PC-3 (cell line): ENCODE results near the gene PRAMEF10. TPM values are rescaled to one million over a fixed set of nuclear protein-coding genes. Genes with fewer than 3 reads are reported as not detected.
A peak's percentile ranks its signal among the peaks of the same experiment; 100 is the strongest.
"Not testable (repeated sequence)": the region's sequence is repeated elsewhere in the genome, so short reads cannot be mapped to it uniquely, and the experiment has no call there.

Experiments used
- ATAC-seq: fragments of 200-7000 bp; cut with Tn5 transposase; 2 replicates; pipeline ENCODE4 v1.9.1; 2020; ENCODE audit warnings: mild to moderate bottlenecking, moderate library complexity
- BruUV-seq: library from RNA; stranded (reverse); fragments of 400-500 nt; replicated peaks from 2 replicates; lab custom pipeline; 2021; lab: Mats Ljungman, UMichigan
- CTCF ChIA-PET: fragments of 300-600 bp; sonication (Branson Sonifier 250); formaldehyde crosslinking; loops from one replicate; lab custom pipeline; 2022; ENCODE audit warnings: antibody characterized with exemption; lab: Charles Lee
- POLR2A ChIA-PET: fragments of 300-600 bp; sonication (Branson Sonifier 250); formaldehyde crosslinking; loops from one replicate; lab custom pipeline; 2022; ENCODE audit warnings: antibody characterized with exemption; ENCODE audit not compliant: unreplicated experiment; lab: Charles Lee
- DNase-seq: peaks from one replicate; pipeline ENCODE4 v3.0.0-alpha.2; 2015
- H2AFZ ChIP-seq: fragments of 300-600 bp; sonication (generic); 2 replicates; pipeline ENCODE4 v1.6.0; 2016; ENCODE audit warnings: antibody characterized with exemption, low read length
- H3F3A ChIP-seq: fragments of 300-600 bp; sonication (generic); one replicate; pipeline ENCODE4 v1.6.0; 2017; ENCODE audit warnings: antibody characterized with exemption, low read length, control low read depth, mild to moderate bottlenecking; ENCODE audit not compliant: unreplicated experiment
- H3K27ac ChIP-seq: fragments of 300-600 bp; sonication (generic); 2 replicates; pipeline ENCODE4 v1.5.1; 2016; ENCODE audit warnings: mild to moderate bottlenecking, low read length
- H3K27me3 ChIP-seq: fragments of 300-600 bp; sonication (generic); 2 replicates; pipeline ENCODE4 v1.6.1; 2016; ENCODE audit warnings: low read length, mixed read lengths
- H3K36me3 ChIP-seq: fragments of 300-600 bp; sonication (generic); 2 replicates; pipeline ENCODE4 v1.6.1; 2016; ENCODE audit warnings: low read depth, mixed run types, low read length, mixed read lengths
- H3K4me1 ChIP-seq: fragments of 300-600 bp; sonication (generic); 2 replicates; pipeline ENCODE4 v1.5.1; 2016; ENCODE audit warnings: low read length; ENCODE audit not compliant: insufficient read depth
- H3K4me2 ChIP-seq: fragments of 300-600 bp; sonication (generic); 2 replicates; pipeline ENCODE4 v1.6.0; 2016; ENCODE audit warnings: low read length
- H3K4me3 ChIP-seq: fragments of 300-600 bp; sonication (generic); 2 replicates; pipeline ENCODE4 v1.5.1; 2016; ENCODE audit warnings: mild to moderate bottlenecking, low read length, mixed read lengths
- H3K79me2 ChIP-seq: fragments of 300-600 bp; sonication (generic); 2 replicates; pipeline ENCODE4 v1.6.1; 2017; ENCODE audit warnings: low read length, mixed read lengths
- H3K9ac ChIP-seq: fragments of 300-600 bp; sonication (generic); 2 replicates; pipeline ENCODE4 v1.6.0; 2016; ENCODE audit warnings: mild to moderate bottlenecking, low read length
- H3K9me2 ChIP-seq: fragments of 300-600 bp; sonication (generic); replicated peaks from 2 replicates; pipeline ENCODE4 v1.6.1; 2016; ENCODE audit warnings: mixed run types, low read length, mixed read lengths
- H3K9me3 ChIP-seq: fragments of 300-600 bp; sonication (generic); 2 replicates; pipeline ENCODE4 v1.6.1; 2016; ENCODE audit warnings: low read length, mixed read lengths
- H4K20me1 ChIP-seq: fragments of 300-600 bp; sonication (generic); 2 replicates; pipeline ENCODE4 v1.6.1; 2016; ENCODE audit warnings: low read length, mixed read lengths
- EZH2 ChIP-seq: fragments of 300-600 bp; sonication (generic); IDR thresholded peaks from one replicate; pipeline ENCODE4 v1.6.1; 2017; ENCODE audit warnings: antibody characterized with exemption, mild to moderate bottlenecking, low read length; ENCODE audit not compliant: unreplicated experiment
- EZH2phosphoT487 ChIP-seq: fragments of 300-600 bp; sonication (generic); IDR thresholded peaks from 2 replicates; pipeline ENCODE4 v1.6.1; 2018; ENCODE audit warnings: mild to moderate bottlenecking, antibody characterized with exemption, low read length, borderline replicate concordance
- intact Hi-C: fragments of 100-400 bp; cut with micrococcal nuclease; formaldehyde crosslinking; loops from 2 replicates; pipeline ENCODE4 v1.9.0; 2023
- total RNA-seq: library from RNA; depleted of rRNA; stranded (reverse); fragments of >200 nt; gene quantifications from 2 replicates; pipeline ENCODE4 v1.2.3, GENCODE V29; 2014; rRNA removed
- TF ChIP-seq, protein P1 (sequence below): fragments of 300-600 bp; sonication (generic); conservative IDR thresholded peaks from 2 replicates; pipeline ENCODE4 v1.5.1; 2017; ENCODE audit warnings: antibody characterized with exemption, low read depth, mild to moderate bottlenecking, low read length

The PRAMEF10 gene
- total RNA-seq, 1 experiment from 2014 or later, result not detected

- H3K9ac ChIP-seq, result no peak overlapping the region
- H3K9me3 ChIP-seq, result no peaks in the 10 kb centered on the region
- no peaks in the 10 kb centered on the region for H3F3A ChIP-seq
- no peaks in the 10 kb centered on the region for H3K36me3 ChIP-seq
- peak; percentile 28 for DNase-seq
- intact Hi-C loops, result no loop called here
- H3K4me2 ChIP-seq, result no peak overlapping the region
- H4K20me1 ChIP-seq, result no peaks in the 10 kb centered on the region
- no peak for TF ChIP-seq EZH2phosphoT487
- TF ChIP-seq EZH2, result no peak
- TF ChIP-seq, protein P1, sequence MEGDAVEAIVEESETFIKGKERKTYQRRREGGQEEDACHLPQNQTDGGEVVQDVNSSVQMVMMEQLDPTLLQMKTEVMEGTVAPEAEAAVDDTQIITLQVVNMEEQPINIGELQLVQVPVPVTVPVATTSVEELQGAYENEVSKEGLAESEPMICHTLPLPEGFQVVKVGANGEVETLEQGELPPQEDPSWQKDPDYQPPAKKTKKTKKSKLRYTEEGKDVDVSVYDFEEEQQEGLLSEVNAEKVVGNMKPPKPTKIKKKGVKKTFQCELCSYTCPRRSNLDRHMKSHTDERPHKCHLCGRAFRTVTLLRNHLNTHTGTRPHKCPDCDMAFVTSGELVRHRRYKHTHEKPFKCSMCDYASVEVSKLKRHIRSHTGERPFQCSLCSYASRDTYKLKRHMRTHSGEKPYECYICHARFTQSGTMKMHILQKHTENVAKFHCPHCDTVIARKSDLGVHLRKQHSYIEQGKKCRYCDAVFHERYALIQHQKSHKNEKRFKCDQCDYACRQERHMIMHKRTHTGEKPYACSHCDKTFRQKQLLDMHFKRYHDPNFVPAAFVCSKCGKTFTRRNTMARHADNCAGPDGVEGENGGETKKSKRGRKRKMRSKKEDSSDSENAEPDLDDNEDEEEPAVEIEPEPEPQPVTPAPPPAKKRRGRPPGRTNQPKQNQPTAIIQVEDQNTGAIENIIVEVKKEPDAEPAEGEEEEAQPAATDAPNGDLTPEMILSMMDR, result no peak
- no peaks in the 10 kb centered on the region for H3K27me3 ChIP-seq
- ChIA-PET POLR2A (no interaction called here), CTCF (no interaction called here)
- no peaks in the 10 kb centered on the region for H3K9me2 ChIP-seq
- no peak overlapping the region for H2AFZ ChIP-seq
- no TSS peak for BruUV-seq
- H3K27ac ChIP-seq, result no peak overlapping the region
- no peak for ATAC-seq
- H3K4me3 ChIP-seq, result no peak overlapping the region
- H3K79me2 ChIP-seq, result no peaks in the 10 kb centered on the region
- H3K4me1 ChIP-seq, result peaks cover 4% of the 10 kb centered on the region; the same call in 1 of the 2 replicates
Measured at GRCh38 chr1:12851779-12852178, 46.3 kb downstream of the PRAMEF10 start.

GRCh38 chr1:12848620-12849019, 49.5 kb downstream of the PRAMEF10 start, which contains the start of gene HNRNPCL1:
Gene HNRNPCL1 (minus strand): TSS chr1:12848720. CDS start chr1:12848289, 431 bp downstream.
- intact Hi-C loops, CTCF ChIA-PET, ATAC-seq: not testable (repeated sequence)

More at GRCh38 chr1:12848620-12849019, 49.5 kb downstream of the PRAMEF10 start, which contains the start of gene HNRNPCL1:
- H3K79me2 ChIP-seq, H3K9me2 ChIP-seq, H3K27me3 ChIP-seq, H3K4me1 ChIP-seq, DNase-seq, H3K9me3 ChIP-seq, BruUV-seq, POLR2A ChIA-PET, H3F3A ChIP-seq, H3K9ac ChIP-seq, H2AFZ ChIP-seq, H3K36me3 ChIP-seq, H3K27ac ChIP-seq, H4K20me1 ChIP-seq, H3K4me2 ChIP-seq, H3K4me3 ChIP-seq: not testable (repeated sequence)

Other genes with a start within 250 kb of the PRAMEF10 start
- gene AADACL3, start 182.2 kb downstream of the PRAMEF10 start, total RNA-seq, result not detected in 2 replicates
- gene CFAP107, start 152.1 kb downstream of the PRAMEF10 start, total RNA-seq, result not detected in 2 replicates
- gene PRAMEF12, start 124.5 kb downstream of the PRAMEF10 start, total RNA-seq, result not detected in 2 replicates
- gene PRAMEF1, start 106.9 kb downstream of the PRAMEF10 start, total RNA-seq, result not detected in 2 replicates
- not detected in 2 replicates for gene PRAMEF11, start 66.9 kb downstream of the PRAMEF10 start, total RNA-seq
- gene HNRNPCL1, start 49.5 kb downstream of the PRAMEF10 start, total RNA-seq, result not detected in 2 replicates
- gene PRAMEF2, start 41.2 kb downstream of the PRAMEF10 start, total RNA-seq, result not detected in 2 replicates
- gene PRAMEF4, start 12.1 kb downstream of the PRAMEF10 start, total RNA-seq, result not detected in 2 replicates
- gene PRAMEF7, start 18.3 kb upstream of the PRAMEF10 start, total RNA-seq, result not detected in 2 replicates
- not detected in 2 replicates for gene PRAMEF6, start 49.3 kb upstream of the PRAMEF10 start, total RNA-seq
- gene PRAMEF27, start 158.3 kb upstream of the PRAMEF10 start, total RNA-seq, result not detected in 2 replicates
- not detected in 2 replicates for gene HNRNPCL3, start 162.5 kb upstream of the PRAMEF10 start, total RNA-seq
- not detected in 2 replicates for gene PRAMEF25, start 172.5 kb upstream of the PRAMEF10 start, total RNA-seq
- gene HNRNPCL2, start 218.6 kb upstream of the PRAMEF10 start, total RNA-seq, result not detected in 2 replicates